K562 (cell line): ENCODE data around the gene SECISBP2. TPM values are rescaled to one million over a fixed set of nuclear protein-coding genes. Genes with fewer than 3 reads are reported as not detected.

Experiments
- ETV6 ChIP-seq, 3 experiments: fragments of 150-350 bp in 1 of 3; sonication (generic) in 1 of 3; formaldehyde crosslinking in 1 of 3; IDR thresholded peaks; 2 replicates each; pipeline versions ENCODE4 v1.6.1 to v1.8.0; 2014 to 2022; ENCODE audit warnings: borderline replicate concordance in 2 of 3, low read depth in 2 of 3, antibody characterized with exemption in 1 of 3, low read length in 1 of 3, mild to moderate bottlenecking in 1 of 3, missing genetic modification reagents in 1 of 3
- L3MBTL2 ChIP-seq: fragments of 450-650 bp; IDR thresholded peaks from 2 replicates; pipeline ENCODE4 v1.6.1; 2016; ENCODE audit warnings: mild to moderate bottlenecking, moderate library complexity
- NR2C1 ChIP-seq, 2 experiments: fragments of 450-650 bp; IDR thresholded peaks; 2 replicates each; pipeline ENCODE4 v1.6.1; 2017; ENCODE audit warnings: mild to moderate bottlenecking in 2 of 2, antibody characterized with exemption in 1 of 2, inconsistent platforms in 1 of 2, missing compliant biosample characterization in 1 of 2, missing genetic modification characterization in 1 of 2
- TCFL5 ChIP-seq: fragments of 250-450 bp; sonication (Bioruptor Pico); conservative IDR thresholded peaks from 2 replicates; pipeline ENCODE4 v1.6.1; 2021; ENCODE audit warnings: mild to moderate bottlenecking, moderate library complexity, matching md5 sums
- ZNF3 ChIP-seq: fragments of 250-450 bp; sonication (Bioruptor Pico); IDR thresholded peaks from 2 replicates; pipeline ENCODE4 v1.5.0; 2021; ENCODE audit warnings: mild to moderate bottlenecking, moderate library complexity
- ZNF764 ChIP-seq: fragments of 250-450 bp; sonication (Bioruptor Pico); IDR thresholded peaks from 2 replicates; pipeline ENCODE4 v1.4.0; 2020; ENCODE audit warnings: low read depth, mild to moderate bottlenecking, moderate library complexity
- polyA plus RNA-seq, 8 experiments: library from polyadenylated mRNA; depleted of rRNA in 4 of 8; stranded (reverse) in 5 of 8; unstranded in 3 of 8; fragments of >200 nt; fragmentation: Nextera tagmentation in 2 of 8; fragmentation: Illumina TruSeq in 1 of 8; extraction: Ambion mirVana in 2 of 8; extraction: Trizol in 1 of 8; gene quantifications; 2 replicates each; pipeline versions ENCODE4 v1.2.1 to v1.2.3, GENCODE V29; 2011 to 2014; ENCODE audit warnings: inconsistent platforms in 1 of 8, missing spikeins in 1 of 8
- total RNA-seq, 7 experiments: library from RNA; depleted of rRNA in 6 of 7; stranded (reverse); fragments of >200 nt in 6 of 7; fragmentation: Illumina TruSeq in 2 of 7; extraction: Trizol in 2 of 7; gene quantifications; 2 replicates each; pipeline versions ENCODE4 v1.2.1 to v1.2.3, GENCODE V29; 2011 to 2021; ENCODE audit warnings: low replicate concordance in 1 of 7
- TF ChIP-seq, protein P1 (sequence below): fragments of 250-450 bp; sonication (Bioruptor Pico); IDR thresholded peaks from 2 replicates; pipeline ENCODE4 v1.4.0; 2020; ENCODE audit warnings: mild to moderate bottlenecking, moderate library complexity
- TF ChIP-seq, protein P2 (sequence below): sonication (generic); formaldehyde crosslinking; IDR thresholded peaks from 2 replicates; pipeline ENCODE4 v1.8.0; 2023; ENCODE audit warnings: missing genetic modification reagents, mild to moderate bottlenecking, borderline replicate concordance
- TF ChIP-seq, protein P3 (sequence below): IDR thresholded peaks from 2 replicates; pipeline ENCODE4 v1.6.1; 2011; ENCODE audit warnings: borderline replicate concordance, low read depth, mild to moderate bottlenecking, moderate library complexity, low read length; ENCODE audit not compliant: insufficient read depth, poor library complexity, severe bottlenecking

SECISBP2 gene
- total and polyA plus RNA-seq, 9 of the 15 experiments (the other 6 are each of a cell fraction or from before 2014, with no cell fraction given): 3.2 to 41.6 (median 26.1) TPM

GRCh38 chr9:89318123-89319014 lies at the start of gene SECISBP2 (continued):
- 0 out of 2 replicates have a peak, but pooled peaks have one; percentile 22 for TF ChIP-seq NR2C1 (IDR thresholded peaks at IDR 0.05)
- TF ChIP-seq NR2C1 (tag; IDR thresholded peaks at IDR 0.05): peak; percentile 34; the same call in 1 of the 2 replicates
- no peak for TF ChIP-seq ETV6 (IDR thresholded peaks at IDR 0.05; ENCODE audit: borderline replicate concordance in 1 of 2, low read depth in 2 of 2, low read length in 1 of 2)
- TF ChIP-seq ETV6 (CRISPR knock-in tag; IDR thresholded peaks at IDR 0.05; ENCODE audit: borderline replicate concordance): no peak
- TF ChIP-seq L3MBTL2: peak; percentile 82
- no peak for TF ChIP-seq ZNF3
- no peak for TF ChIP-seq ZNF764 (CRISPR knock-in tag)
- TF ChIP-seq, protein P1, sequence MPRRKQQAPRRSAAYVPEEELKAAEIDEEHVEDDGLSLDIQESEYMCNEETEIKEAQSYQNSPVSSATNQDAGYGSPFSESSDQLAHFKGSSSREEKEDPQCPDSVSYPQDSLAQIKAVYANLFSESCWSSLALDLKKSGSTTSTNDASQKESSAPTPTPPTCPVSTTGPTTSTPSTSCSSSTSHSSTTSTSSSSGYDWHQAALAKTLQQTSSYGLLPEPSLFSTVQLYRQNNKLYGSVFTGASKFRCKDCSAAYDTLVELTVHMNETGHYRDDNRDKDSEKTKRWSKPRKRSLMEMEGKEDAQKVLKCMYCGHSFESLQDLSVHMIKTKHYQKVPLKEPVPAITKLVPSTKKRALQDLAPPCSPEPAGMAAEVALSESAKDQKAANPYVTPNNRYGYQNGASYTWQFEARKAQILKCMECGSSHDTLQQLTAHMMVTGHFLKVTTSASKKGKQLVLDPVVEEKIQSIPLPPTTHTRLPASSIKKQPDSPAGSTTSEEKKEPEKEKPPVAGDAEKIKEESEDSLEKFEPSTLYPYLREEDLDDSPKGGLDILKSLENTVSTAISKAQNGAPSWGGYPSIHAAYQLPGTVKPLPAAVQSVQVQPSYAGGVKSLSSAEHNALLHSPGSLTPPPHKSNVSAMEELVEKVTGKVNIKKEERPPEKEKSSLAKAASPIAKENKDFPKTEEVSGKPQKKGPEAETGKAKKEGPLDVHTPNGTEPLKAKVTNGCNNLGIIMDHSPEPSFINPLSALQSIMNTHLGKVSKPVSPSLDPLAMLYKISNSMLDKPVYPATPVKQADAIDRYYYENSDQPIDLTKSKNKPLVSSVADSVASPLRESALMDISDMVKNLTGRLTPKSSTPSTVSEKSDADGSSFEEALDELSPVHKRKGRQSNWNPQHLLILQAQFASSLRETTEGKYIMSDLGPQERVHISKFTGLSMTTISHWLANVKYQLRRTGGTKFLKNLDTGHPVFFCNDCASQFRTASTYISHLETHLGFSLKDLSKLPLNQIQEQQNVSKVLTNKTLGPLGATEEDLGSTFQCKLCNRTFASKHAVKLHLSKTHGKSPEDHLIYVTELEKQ (CRISPR knock-in tag): no peak
- TF ChIP-seq, protein P2, sequence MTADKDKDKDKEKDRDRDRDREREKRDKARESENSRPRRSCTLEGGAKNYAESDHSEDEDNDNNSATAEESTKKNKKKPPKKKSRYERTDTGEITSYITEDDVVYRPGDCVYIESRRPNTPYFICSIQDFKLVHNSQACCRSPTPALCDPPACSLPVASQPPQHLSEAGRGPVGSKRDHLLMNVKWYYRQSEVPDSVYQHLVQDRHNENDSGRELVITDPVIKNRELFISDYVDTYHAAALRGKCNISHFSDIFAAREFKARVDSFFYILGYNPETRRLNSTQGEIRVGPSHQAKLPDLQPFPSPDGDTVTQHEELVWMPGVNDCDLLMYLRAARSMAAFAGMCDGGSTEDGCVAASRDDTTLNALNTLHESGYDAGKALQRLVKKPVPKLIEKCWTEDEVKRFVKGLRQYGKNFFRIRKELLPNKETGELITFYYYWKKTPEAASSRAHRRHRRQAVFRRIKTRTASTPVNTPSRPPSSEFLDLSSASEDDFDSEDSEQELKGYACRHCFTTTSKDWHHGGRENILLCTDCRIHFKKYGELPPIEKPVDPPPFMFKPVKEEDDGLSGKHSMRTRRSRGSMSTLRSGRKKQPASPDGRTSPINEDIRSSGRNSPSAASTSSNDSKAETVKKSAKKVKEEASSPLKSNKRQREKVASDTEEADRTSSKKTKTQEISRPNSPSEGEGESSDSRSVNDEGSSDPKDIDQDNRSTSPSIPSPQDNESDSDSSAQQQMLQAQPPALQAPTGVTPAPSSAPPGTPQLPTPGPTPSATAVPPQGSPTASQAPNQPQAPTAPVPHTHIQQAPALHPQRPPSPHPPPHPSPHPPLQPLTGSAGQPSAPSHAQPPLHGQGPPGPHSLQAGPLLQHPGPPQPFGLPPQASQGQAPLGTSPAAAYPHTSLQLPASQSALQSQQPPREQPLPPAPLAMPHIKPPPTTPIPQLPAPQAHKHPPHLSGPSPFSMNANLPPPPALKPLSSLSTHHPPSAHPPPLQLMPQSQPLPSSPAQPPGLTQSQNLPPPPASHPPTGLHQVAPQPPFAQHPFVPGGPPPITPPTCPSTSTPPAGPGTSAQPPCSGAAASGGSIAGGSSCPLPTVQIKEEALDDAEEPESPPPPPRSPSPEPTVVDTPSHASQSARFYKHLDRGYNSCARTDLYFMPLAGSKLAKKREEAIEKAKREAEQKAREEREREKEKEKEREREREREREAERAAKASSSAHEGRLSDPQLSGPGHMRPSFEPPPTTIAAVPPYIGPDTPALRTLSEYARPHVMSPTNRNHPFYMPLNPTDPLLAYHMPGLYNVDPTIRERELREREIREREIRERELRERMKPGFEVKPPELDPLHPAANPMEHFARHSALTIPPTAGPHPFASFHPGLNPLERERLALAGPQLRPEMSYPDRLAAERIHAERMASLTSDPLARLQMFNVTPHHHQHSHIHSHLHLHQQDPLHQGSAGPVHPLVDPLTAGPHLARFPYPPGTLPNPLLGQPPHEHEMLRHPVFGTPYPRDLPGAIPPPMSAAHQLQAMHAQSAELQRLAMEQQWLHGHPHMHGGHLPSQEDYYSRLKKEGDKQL (CRISPR knock-in tag): no peak; the same call in 1 of the 2 replicates
- no peak for TF ChIP-seq TCFL5 (CRISPR knock-in tag)
- TF ChIP-seq, protein P3, sequence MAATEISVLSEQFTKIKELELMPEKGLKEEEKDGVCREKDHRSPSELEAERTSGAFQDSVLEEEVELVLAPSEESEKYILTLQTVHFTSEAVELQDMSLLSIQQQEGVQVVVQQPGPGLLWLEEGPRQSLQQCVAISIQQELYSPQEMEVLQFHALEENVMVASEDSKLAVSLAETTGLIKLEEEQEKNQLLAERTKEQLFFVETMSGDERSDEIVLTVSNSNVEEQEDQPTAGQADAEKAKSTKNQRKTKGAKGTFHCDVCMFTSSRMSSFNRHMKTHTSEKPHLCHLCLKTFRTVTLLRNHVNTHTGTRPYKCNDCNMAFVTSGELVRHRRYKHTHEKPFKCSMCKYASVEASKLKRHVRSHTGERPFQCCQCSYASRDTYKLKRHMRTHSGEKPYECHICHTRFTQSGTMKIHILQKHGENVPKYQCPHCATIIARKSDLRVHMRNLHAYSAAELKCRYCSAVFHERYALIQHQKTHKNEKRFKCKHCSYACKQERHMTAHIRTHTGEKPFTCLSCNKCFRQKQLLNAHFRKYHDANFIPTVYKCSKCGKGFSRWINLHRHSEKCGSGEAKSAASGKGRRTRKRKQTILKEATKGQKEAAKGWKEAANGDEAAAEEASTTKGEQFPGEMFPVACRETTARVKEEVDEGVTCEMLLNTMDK: peak; percentile 39
